Measurements from ENCODE around the gene C2CD3. TPM values are rescaled to one million over a fixed set of nuclear protein-coding genes. Genes with fewer than 3 reads are reported as not detected.

The C2CD3 gene
- polyA plus RNA-seq, 3 donors, result 0.87 to 12.1 (median 2.9) TPM

DNA sequence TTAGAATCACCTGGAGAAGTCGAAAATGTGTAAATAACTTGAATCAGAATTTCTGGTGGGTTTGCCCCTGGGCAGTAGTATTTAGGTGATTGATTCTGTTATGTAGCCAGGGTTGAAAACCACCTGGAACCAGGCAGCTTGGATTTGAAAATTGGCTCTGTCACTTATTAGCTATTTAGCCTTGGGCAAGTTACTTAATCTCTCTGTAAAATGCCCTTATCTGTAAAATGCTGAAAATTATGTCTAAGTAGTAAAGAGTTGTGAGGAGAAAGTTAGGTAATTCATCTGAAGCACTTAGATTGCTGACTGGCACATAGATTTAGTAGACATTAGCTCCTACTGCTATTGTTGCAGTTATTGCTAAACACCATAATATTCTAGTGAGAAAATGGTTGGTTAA is 49.6 kb upstream of the C2CD3 start:
- no peak overlapping the region for H3K27ac ChIP-seq (ENCODE audit: low read depth in 1 of 2, low read length in 2 of 2)
- H3K4me3 ChIP-seq (replicated peaks in 1 of 3; ENCODE audit: low read depth in 2 of 3, low read length in 3 of 3), result no peak overlapping the region
- Mint-ChIP-seq H3K9me3 (peaks cover 0 to 4% (median 0%) of the 10 kb centered on the region in 7 donors), H3K27me3 (ENCODE audit: low read depth in 3 of 3) (peaks cover 0 to 2% (median 0%) of the 10 kb centered on the region in 3 donors), H3K4me3 (no peak overlapping the region), H3K4me1 (no peaks in the 10 kb centered on the region), H3K27ac (no peak overlapping the region), H3K36me3 (peaks cover 7 to 10% of the 10 kb centered on the region in 2 donors)
- H3K4me2 ChIP-seq (replicated peaks; ENCODE audit: extremely low read depth, low read length, poor library complexity, severe bottlenecking), result no peak overlapping the region
- DNase-seq, result no peak
- H2AFZ ChIP-seq (ENCODE audit: insufficient read depth, low read depth, low read length, poor library complexity, severe bottlenecking), result no peak overlapping the region
- no peaks in the 10 kb centered on the region for H3K4me1 ChIP-seq (ENCODE audit: control insufficient read depth in 1 of 2, insufficient read depth in 2 of 2, low read length in 2 of 2)
- no peaks in the 10 kb centered on the region for H3K27me3 ChIP-seq (ENCODE audit: control insufficient read depth in 2 of 2, insufficient read depth in 2 of 2, low read length in 2 of 2)
- TF ChIP-seq CTCF (IDR thresholded peaks at IDR 0.05), result no peak
- 86% methylated on average over 1 of the region's 1 CpG for WGBS (ENCODE audit: insufficient coverage)
- H3K79me2 ChIP-seq (ENCODE audit: insufficient read depth, low read length), result no peaks in the 10 kb centered on the region
- H3K9ac ChIP-seq (ENCODE audit: insufficient read depth, low read length, poor library complexity, severe bottlenecking), result no peak overlapping the region
- no peaks in the 10 kb centered on the region for H3K36me3 ChIP-seq (replicated peaks in 1 of 2; ENCODE audit: control insufficient read depth in 1 of 2, insufficient read depth in 2 of 2, low read length in 2 of 2)
- intact Hi-C loops (cut with micrococcal nuclease), result no loop called here
- H3K9me3 ChIP-seq (replicated peaks in 1 of 2; ENCODE audit: control insufficient read depth in 1 of 2, insufficient read depth in 1 of 2, low read length in 2 of 2), result no peaks in the 10 kb centered on the region
- no peaks in the 10 kb centered on the region for H4K20me1 ChIP-seq (ENCODE audit: insufficient read depth, low read length)

GRCh38 chr11:74212533-74212932 is 41.7 kb upstream of the C2CD3 start:
- H3K4me2 ChIP-seq (replicated peaks; ENCODE audit: extremely low read depth, low read length, poor library complexity, severe bottlenecking), result no peak overlapping the region
- H2AFZ ChIP-seq (ENCODE audit: insufficient read depth, low read depth, low read length, poor library complexity, severe bottlenecking), result no peak overlapping the region
- Mint-ChIP-seq H3K4me1 (no peaks in the 10 kb centered on the region), H3K9me3 (peaks cover 8 to 21% (median 12%) of the 10 kb centered on the region in 7 donors), H3K27me3 (ENCODE audit: low read depth in 3 of 3) (no peaks in the 10 kb centered on the region), H3K36me3 (peaks cover 53 to 58% of the 10 kb centered on the region in 2 donors), H3K27ac (no peak overlapping the region), H3K4me3 (no peak overlapping the region)
- no peaks in the 10 kb centered on the region for H3K27me3 ChIP-seq (ENCODE audit: control insufficient read depth in 2 of 2, insufficient read depth in 2 of 2, low read length in 2 of 2)
- no peaks in the 10 kb centered on the region for H4K20me1 ChIP-seq (ENCODE audit: insufficient read depth, low read length)
- peaks cover 5 to 14% of the 10 kb centered on the region in 2 donors for H3K9me3 ChIP-seq (replicated peaks in 1 of 2; ENCODE audit: control insufficient read depth in 1 of 2, insufficient read depth in 1 of 2, low read length in 2 of 2)
- 100% methylated on average over 1 of the region's 2 CpGs for WGBS (ENCODE audit: insufficient coverage)
- H3K4me3 ChIP-seq (replicated peaks in 1 of 3; ENCODE audit: low read depth in 2 of 3, low read length in 3 of 3), result no peak overlapping the region
- no peak for DNase-seq
- H3K79me2 ChIP-seq (ENCODE audit: insufficient read depth, low read length), result no peaks in the 10 kb centered on the region
- intact Hi-C loops (cut with micrococcal nuclease), result no loop called here
- TF ChIP-seq CTCF (IDR thresholded peaks at IDR 0.05), result no peak
- no peaks in the 10 kb centered on the region for H3K4me1 ChIP-seq (ENCODE audit: control insufficient read depth in 1 of 2, insufficient read depth in 2 of 2, low read length in 2 of 2)
- no peak overlapping the region for H3K9ac ChIP-seq (ENCODE audit: insufficient read depth, low read length, poor library complexity, severe bottlenecking)
- H3K36me3 ChIP-seq (replicated peaks in 1 of 2; ENCODE audit: control insufficient read depth in 1 of 2, insufficient read depth in 2 of 2, low read length in 2 of 2), result peaks cover 16 to 51% of the 10 kb centered on the region in 2 donors
- H3K27ac ChIP-seq (ENCODE audit: low read depth in 1 of 2, low read length in 2 of 2), result no peak overlapping the region

Measured in CD14-positive monocyte (primary cell).